Dedifferentiated amniotic fluid mesenchymal stem cell (primary cell): Measurements from ENCODE around the gene PARP12.
A peak's percentile ranks its signal among the peaks of the same experiment; 100 is the strongest.
"Not testable (repeated sequence)": the region's sequence is repeated elsewhere in the genome, so short reads cannot be mapped to it uniquely, and the experiment has no call there.

ENCODE experiments used
- DNase-seq: peaks from one replicate; pipeline ENCODE4 v3.0.0-alpha.2; 2016; ENCODE audit errors: extremely low spot score

Gene PARP12

DNA sequence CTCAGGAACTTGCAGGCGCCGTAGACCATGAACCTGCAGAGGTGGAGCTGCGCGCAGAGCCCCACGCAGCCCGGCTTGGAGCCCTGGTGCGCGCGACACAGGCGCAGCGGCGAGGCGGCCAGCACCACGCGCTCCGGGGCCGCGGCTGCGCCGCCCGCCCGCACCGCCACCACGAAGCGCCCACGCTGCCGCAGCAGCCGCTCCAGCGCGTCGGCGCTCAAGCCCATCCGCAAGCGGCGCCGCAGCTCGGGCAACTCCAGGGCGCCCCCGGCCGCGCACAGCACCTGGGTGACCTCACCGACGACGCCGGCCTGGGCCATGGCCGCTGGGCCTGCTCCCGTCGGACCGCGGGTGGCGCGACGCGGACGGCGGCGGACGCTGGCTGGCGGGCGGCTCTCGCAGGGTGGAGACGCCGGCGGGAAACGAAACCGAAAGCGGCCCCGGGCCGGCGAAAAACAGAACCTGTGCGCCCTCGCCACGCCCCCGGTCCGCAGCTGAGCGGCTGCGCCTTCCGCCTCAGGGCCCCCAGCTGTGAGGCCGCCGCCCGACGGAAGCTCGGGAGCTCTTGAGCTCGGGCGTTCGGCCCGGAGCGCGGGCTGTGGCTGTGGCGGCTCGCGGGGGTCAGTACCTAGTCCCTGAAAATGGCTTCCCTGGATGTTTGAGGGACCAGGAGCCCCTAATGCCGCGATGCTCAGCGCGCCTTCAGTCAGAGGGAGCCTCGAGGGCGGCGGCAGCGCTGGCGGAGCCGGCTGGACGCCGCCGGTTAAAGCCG is at the start of gene PARP12:
TSS of gene PARP12 (minus strand) at position 424 of the 772 bp plus-strand sequence. CDS start at position 320, 104 bp downstream.
- peak; percentile 63 for DNase-seq

DNA sequence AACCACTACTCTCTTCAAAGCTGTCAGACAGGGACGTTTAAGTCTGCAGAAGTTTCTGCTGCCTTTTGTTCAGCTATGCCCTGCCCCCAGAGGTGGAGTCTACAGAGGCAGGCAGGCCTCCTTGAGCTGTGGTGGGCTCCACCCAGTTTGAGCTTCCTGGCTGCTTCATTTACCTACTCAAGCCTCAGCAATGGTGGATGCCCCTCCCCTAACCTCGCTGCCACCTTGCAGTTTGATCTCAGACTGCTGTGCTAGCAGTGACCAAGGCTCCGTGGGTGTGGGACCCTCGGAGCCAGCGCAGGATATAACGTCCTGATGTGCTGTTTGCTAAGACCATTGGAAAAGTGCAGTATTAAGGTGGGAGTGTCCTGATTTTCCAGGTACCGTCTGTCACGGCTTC is 46.0 kb upstream of the PARP12 start:
- DNase-seq, result not testable (repeated sequence)

GRCh38 chr7:140096459-140096858 is 33.7 kb upstream of the PARP12 start:
- no peak for DNase-seq

- DNase-seq, result no peak
Measured at GRCh38 chr7:140093375-140093774, 30.6 kb upstream of the PARP12 start.

DNA sequence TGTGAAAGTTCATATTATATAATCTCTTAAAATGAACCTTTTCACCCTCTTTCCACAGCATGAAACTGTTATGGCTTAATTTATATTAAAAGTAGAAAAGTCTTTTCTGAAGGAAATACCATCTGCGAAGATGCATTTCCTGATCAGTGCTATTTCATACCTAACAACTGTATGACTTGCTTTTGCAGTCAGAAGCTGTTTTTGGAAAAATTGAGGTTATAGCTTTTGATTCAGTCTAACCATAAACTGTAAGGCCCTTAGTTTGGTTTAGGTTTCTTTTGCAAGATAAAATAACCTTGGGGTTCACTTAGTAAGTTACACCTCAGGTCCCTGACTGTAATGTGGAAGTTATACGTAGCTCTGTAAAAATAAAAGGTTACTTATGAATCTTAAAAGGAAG is 22.7 kb upstream of the PARP12 start:
- DNase-seq, result no peak

GRCh38 chr7:140084972-140085371 is 22.2 kb upstream of the PARP12 start:
- DNase-seq, result no peak

DNA sequence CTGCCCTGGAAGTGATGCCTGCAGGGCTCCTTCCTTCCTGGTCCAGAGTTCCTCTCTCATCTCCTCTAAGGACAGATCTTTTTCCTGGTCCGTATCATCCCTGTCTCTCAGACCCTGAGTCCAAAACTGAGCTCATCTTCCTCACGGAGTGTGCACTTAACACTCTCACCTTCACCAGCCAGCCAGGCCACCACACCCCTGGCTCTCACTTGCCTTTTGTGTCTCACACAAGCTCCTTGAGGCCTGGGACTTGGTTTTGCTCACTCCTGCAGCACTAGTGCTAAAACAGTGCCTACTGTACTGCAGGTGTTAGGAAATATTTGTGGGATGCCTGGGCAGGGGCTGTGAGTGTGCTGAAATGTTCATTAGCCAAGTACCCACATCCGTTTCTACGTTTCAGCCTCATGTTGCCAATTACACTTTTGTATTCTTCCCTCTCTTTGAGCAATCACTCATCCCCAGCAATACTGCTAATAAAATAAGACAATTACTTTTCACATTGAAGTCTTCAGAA is 21.4 kb upstream of the PARP12 start:
- no peak for DNase-seq

DNA sequence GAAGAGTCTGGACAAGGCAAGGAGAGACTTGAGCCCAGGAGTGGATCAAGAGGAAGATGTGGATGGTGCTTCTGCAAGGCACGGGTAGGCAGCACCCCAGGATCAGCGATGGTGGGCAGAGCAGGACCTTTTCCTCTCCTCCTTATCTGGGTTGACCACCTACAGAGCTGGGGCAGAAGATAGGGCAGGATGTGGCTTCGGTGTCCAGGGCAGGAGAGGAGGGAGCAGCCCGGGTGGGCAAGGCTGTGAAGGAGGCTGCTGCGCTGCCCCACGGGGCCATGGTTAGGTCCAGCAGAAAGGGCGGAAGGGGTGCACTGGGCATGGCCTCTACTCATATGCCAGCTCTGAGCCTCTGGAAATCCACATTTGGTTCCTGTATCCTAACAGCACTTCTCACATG is 20.0 kb upstream of the PARP12 start:
- DNase-seq, result no peak

DNA sequence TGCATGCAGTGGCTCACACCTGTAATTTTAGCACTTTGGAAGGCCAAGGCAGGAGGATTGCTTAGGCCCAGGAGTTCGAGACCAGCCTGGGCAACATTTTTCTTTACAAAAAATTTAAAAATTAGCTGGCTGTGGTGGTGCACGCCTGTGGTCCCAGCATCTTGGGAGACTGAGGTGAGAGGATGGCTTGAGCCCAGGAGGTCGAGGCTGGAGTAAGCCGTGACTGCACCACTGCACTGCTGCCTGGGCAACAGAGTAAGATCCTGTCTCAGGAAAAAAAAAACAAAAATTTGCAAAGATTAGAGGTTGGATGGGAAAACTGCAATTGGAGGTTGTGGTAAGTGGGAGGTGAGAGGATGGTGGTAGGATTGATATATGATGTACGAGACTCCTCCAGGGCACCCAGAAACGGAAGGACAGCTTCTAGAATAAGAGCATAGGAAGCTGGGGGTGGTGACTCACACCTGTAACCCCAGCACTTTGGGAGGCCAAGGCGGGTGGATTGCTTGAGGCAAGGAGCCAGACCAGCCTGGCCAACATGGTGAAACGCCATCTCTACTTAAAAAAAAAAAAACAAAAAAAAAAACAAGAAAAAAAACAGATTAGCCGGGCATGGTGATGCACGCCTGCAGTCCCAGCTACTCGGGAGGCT is 19.1 kb upstream of the PARP12 start:
- no peak for DNase-seq

GRCh38 chr7:140080919-140081318 is 18.2 kb upstream of the PARP12 start:
- no peak for DNase-seq

- no peak for DNase-seq
Measured at GRCh38 chr7:140079121-140079536, 16.4 kb upstream of the PARP12 start.

DNA sequence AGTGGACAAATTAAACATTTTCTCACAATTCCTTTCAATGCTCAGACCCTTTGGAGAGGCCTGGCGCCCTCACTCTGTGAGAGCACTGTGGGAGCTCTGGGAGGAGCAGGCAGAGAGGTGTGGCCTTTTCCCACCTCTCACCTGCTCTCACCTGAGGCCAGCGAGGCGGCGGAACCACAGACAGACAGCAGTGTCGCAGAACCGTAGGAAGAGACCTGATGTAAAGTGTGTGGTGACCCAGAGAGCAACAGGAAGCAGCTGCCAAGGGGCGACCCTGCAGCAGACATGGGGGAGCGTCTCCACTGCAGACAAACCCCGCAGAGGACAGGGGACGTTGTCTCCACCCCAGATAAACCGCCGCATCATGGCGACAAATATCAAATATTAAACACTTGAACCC is 15.6 kb upstream of the PARP12 start:
- no peak for DNase-seq

GRCh38 chr7:140074780-140075179 is 12.0 kb upstream of the PARP12 start:
- DNase-seq, result no peak

GRCh38 chr7:140070546-140070945 is 7.8 kb upstream of the PARP12 start:
- DNase-seq, result no peak

GRCh38 chr7:140069298-140069949 is 6.7 kb upstream of the PARP12 start:
- DNase-seq, result no peak

- no peak for DNase-seq
Measured at GRCh38 chr7:140068033-140068432, 5.3 kb upstream of the PARP12 start.

DNA sequence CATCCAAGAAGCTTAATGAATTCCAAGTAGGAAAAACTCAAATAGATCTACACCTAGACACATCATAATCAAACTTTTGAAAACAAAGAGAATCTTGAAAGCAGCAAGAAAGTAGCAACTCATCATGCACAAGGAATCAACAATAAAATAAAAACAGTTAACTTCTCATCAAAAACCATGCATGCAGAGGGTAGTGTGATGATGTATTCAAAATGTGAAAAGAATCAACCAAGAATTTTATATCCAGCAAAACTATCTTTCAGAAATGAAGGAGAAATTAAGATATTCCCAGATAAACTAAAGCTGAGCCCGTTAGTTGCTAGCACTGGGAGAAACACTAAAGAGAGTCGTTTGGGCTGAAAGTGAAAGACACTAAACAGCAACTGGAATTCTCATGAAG is 4.3 kb upstream of the PARP12 start:
- DNase-seq, result no peak

GRCh38 chr7:140062118-140062527 is 628 bp downstream of the PARP12 start:
- DNase-seq, result no peak

GRCh38 chr7:140061607-140061930 is 1.2 kb downstream of the PARP12 start:
- no peak for DNase-seq

DNA sequence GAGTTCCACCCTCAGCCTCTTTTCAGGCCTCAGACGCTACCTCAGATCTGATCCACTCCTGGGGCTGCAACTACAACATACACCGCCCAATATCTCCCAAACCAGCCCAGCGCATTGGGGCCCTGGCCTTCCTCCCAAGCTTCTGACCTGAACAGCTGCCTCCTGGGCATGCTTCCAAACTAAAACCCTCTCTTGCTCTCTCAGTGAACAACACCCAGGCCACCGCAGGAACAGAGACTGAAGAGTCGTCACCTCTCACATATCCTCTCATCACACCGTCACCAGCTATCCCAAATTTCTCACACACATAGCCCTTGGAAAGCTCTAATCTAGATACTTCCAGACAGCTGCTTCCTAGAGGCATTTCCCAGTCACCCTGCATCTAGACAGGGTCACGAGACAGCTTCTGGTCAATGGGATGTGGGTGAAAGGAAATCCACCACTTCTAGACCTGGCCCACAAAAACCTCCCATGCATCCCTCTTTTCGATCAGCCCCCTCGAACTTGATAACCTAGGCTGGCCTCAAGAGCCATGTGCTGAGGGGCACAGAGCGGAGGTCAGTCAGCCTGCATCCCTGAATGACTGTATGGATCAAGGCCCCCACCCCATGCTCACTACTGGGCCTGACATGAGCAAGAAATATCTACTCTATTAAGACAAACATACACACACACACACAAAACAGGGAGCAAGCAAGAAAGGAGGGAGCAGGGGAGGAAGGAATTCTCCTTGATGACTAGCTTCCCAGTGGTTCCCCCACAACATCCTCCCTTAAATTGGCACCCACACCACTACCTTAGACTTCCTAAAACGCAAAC is 1.8 kb downstream of the PARP12 start:
- DNase-seq, result no peak

GRCh38 chr7:140060243-140060630 is 2.5 kb downstream of the PARP12 start:
- no peak for DNase-seq
